GM12878 (cell line): ENCODE data around the gene RBM43. TPM values are rescaled to one million over a fixed set of nuclear protein-coding genes. Genes with fewer than 3 reads are reported as not detected.
"Not testable (repeated sequence)": the region's sequence is repeated elsewhere in the genome, so short reads cannot be mapped to it uniquely, and the experiment has no call there.

Experiments used
- ATAC-seq: fragments of 200-7000 bp; cut with Tn5 transposase; 3 replicates; pipeline ENCODE4 v1.9.1; 2020; ENCODE audit warnings: mild to moderate bottlenecking, moderate library complexity
- BruUV-seq: library from RNA; stranded (reverse); fragments of 400-500 nt; replicated peaks from 2 replicates; lab custom pipeline; 2021; lab: Mats Ljungman, UMichigan
- CTCF ChIA-PET: fragments of 300-600 bp; sonication (Branson Sonifier 250); formaldehyde crosslinking; extraction: SDS; loops from one replicate; lab custom pipeline; 2021; ENCODE audit warnings: inconsistent platforms; lab: Yijun Ruan, JAX
- POLR2A ChIA-PET: fragments of 350-600 bp; formaldehyde crosslinking; extraction: SDS; loops from one replicate; lab custom pipeline; 2021; ENCODE audit warnings: inconsistent platforms; lab: Charles Lee
- RAD21 ChIA-PET: fragments of 300-600 bp; sonication (Branson Sonifier 250); formaldehyde crosslinking; loops from one replicate; lab custom pipeline; 2023; ENCODE audit warnings: antibody characterized with exemption; ENCODE audit not compliant: unreplicated experiment; lab: Charles Lee
- SMC1A ChIA-PET: fragments of 300-600 bp; sonication (Branson Sonifier 250); formaldehyde crosslinking; loops from one replicate; lab custom pipeline; 2023; ENCODE audit not compliant: unreplicated experiment, uncharacterized antibody; lab: Charles Lee
- DNase-seq: peaks from one replicate; pipeline ENCODE4 v3.0.0-alpha.2; 2011; ENCODE audit warnings: low read depth, low spot score
- FAIRE-seq: peaks from 3 replicates; lab custom pipeline; 2011; peaks lifted over from hg19 to GRCh38; lab: Jason Lieb, UNC
- H2AFZ ChIP-seq: 2 replicates; pipeline ENCODE4 v1.6.0; 2011; ENCODE audit warnings: low read depth, low read length, control low read depth; ENCODE audit not compliant: control insufficient read depth
- H3K27ac ChIP-seq: 2 replicates; pipeline ENCODE4 v1.5.1; 2011; ENCODE audit warnings: control low read depth; ENCODE audit not compliant: control insufficient read depth, insufficient read depth
- H3K27me3 ChIP-seq, 2 experiments: replicated peaks in 1 of 2; 2 replicates each; pipeline versions ENCODE4 v1.6.0 to v1.6.1; 2011; ENCODE audit warnings: low read length in 1 of 2; ENCODE audit not compliant: control insufficient read depth in 2 of 2, insufficient read depth in 2 of 2
- H3K36me3 ChIP-seq, 2 experiments: 2 replicates each; pipeline ENCODE4 v1.5.1; 2011; ENCODE audit warnings: low read length in 1 of 2; ENCODE audit not compliant: control insufficient read depth in 2 of 2, insufficient read depth in 2 of 2
- H3K4me1 ChIP-seq: 2 replicates; pipeline ENCODE4 v1.6.1; 2011; ENCODE audit warnings: mild to moderate bottlenecking, low read length, moderate library complexity, mixed read lengths; ENCODE audit not compliant: control insufficient read depth, insufficient read depth
- H3K4me2 ChIP-seq: 2 replicates; pipeline ENCODE4 v1.6.0; 2011; ENCODE audit warnings: control low read depth; ENCODE audit not compliant: control insufficient read depth, insufficient read depth
- H3K4me3 ChIP-seq: fragments of 200-600 bp; sonication (generic); 2 replicates; pipeline ENCODE4 v1.5.1; 2016
- H3K79me2 ChIP-seq: 2 replicates; pipeline ENCODE4 v1.6.0; 2011; ENCODE audit warnings: low read length; ENCODE audit not compliant: control insufficient read depth, insufficient read depth
- H3K9ac ChIP-seq: 2 replicates; pipeline ENCODE4 v1.8.0; 2011; ENCODE audit warnings: low read length, control low read depth, mixed read lengths; ENCODE audit not compliant: control insufficient read depth, insufficient read depth
- H3K9me3 ChIP-seq: replicated peaks from 3 replicates; pipeline ENCODE4 v1.5.1; 2011; ENCODE audit warnings: mild to moderate bottlenecking, low read length; ENCODE audit not compliant: control insufficient read depth, insufficient read depth
- H4K20me1 ChIP-seq: 2 replicates; pipeline ENCODE4 v1.6.0; 2011; ENCODE audit not compliant: control insufficient read depth, insufficient read depth
- BMI1 ChIP-seq: fragments of 450-650 bp; IDR thresholded peaks from 2 replicates; pipeline ENCODE4 v1.6.1; 2016; ENCODE audit warnings: mild to moderate bottlenecking, moderate library complexity, borderline replicate concordance
- CBX3 ChIP-seq: fragments of 200-600 bp; sonication (generic); IDR thresholded peaks from 2 replicates; pipeline ENCODE4 v1.6.1; 2016; ENCODE audit warnings: low read depth, borderline replicate concordance
- FOXM1 ChIP-seq: IDR thresholded peaks from 2 replicates; pipeline ENCODE4 v1.6.1; 2012; ENCODE audit warnings: low read depth, mild to moderate bottlenecking, inconsistent platforms, low read length, moderate library complexity
- IKZF1 ChIP-seq: fragments of 450-650 bp; conservative IDR thresholded peaks from 2 replicates; pipeline ENCODE4 v1.6.1; 2017; ENCODE audit warnings: antibody characterized with exemption, mild to moderate bottlenecking
- RELA ChIP-seq: fragments of 450-650 bp; IDR thresholded peaks from 2 replicates; pipeline ENCODE4 v1.8.0; 2014; ENCODE audit warnings: borderline replicate concordance; ENCODE audit not compliant: partially characterized antibody
- WGBS: methylation state at CpG from one replicate; pipeline ENCODE4 v1.1.6; 2016; ENCODE audit warnings: low lambda C conversion rate; ENCODE audit not compliant: insufficient replicate concordance, insufficient coverage; ENCODE audit errors: missing lambda C conversion rate; 5-methylcytosine and 5-hydroxymethylcytosine counted together
- in situ Hi-C: fragments of 300-500 bp; cut with MboI; formaldehyde crosslinking; loops from 9 replicates; pipeline ENCODE4 v1.14.3; 2018; ENCODE audit warnings: mixed read lengths
- intact Hi-C: fragments of 100-400 bp; cut with micrococcal nuclease; formaldehyde crosslinking; loops from one replicate; pipeline ENCODE4 v1.14.2; 2022; ENCODE audit not compliant: unreplicated experiment
- polyA plus RNA-seq, 11 experiments: library from polyadenylated mRNA; depleted of rRNA in 4 of 11; unstranded in 6 of 11; stranded (reverse) in 5 of 11; fragments of >200 nt; fragmentation: Nextera tagmentation in 4 of 11; fragmentation: Illumina TruSeq in 1 of 11; extraction: Ambion mirVana in 4 of 11; extraction: Trizol in 1 of 11; gene quantifications; 1 replicate in 1 of 11; 2 replicates in 10 of 11; pipeline versions ENCODE4 v1.2.1 to v1.2.3, GENCODE V29; 2011 to 2016; ENCODE audit warnings: inconsistent platforms in 2 of 11, missing spikeins in 2 of 11, low read depth in 1 of 11
- total RNA-seq, 4 experiments: library from RNA; depleted of rRNA in 3 of 4; stranded (reverse); fragments of >200 nt in 3 of 4; fragmentation: Illumina TruSeq in 1 of 4; extraction: Trizol in 1 of 4; gene quantifications; 2 replicates each; pipeline versions ENCODE4 v1.2.1 to v1.2.3, GENCODE V29; 2013 to 2021

Gene RBM43
- total and polyA plus RNA-seq, 10 of the 15 experiments (the other 5 are each of a cell fraction or from before 2014, with no cell fraction given): 0.86 to 5.3 (median 2.6) TPM

- TF ChIP-seq BMI1 (0 out of 2 replicates have a peak, but pooled peaks have one; percentile 26), FOXM1 (no peak; the same call in 1 of the 2 replicates), RELA (peak; percentile 48)
- TF ChIP-seq, all 136 proteins: peak for 45
Measured at GRCh38 chr2:151261231-151261976, at the start of gene RBM43 (continued).

- in situ Hi-C loops, ATAC-seq, CTCF ChIA-PET, H3K4me2 ChIP-seq, SMC1A ChIA-PET, DNase-seq, H3K4me1 ChIP-seq, intact Hi-C loops, H3K36me3 ChIP-seq, H3K4me3 ChIP-seq, FAIRE-seq, BruUV-seq, H3K9me3 ChIP-seq, POLR2A ChIA-PET, H4K20me1 ChIP-seq, H2AFZ ChIP-seq, H3K27ac ChIP-seq, H3K79me2 ChIP-seq, RAD21 ChIA-PET, H3K27me3 ChIP-seq, H3K9ac ChIP-seq: not testable (repeated sequence)
- 84% methylated on average over 6 of the region's 6 CpGs for WGBS
Measured at GRCh38 chr2:151310313-151310712, 48.6 kb upstream of the RBM43 start.

GRCh38 chr2:151306621-151307020 is 45.0 kb upstream of the RBM43 start:
- H3K4me3 ChIP-seq: no peak overlapping the region
- 51% methylated on average over 3 of the region's 3 CpGs for WGBS
- POLR2A ChIA-PET: interaction anchor here (0.6 kb wide), 1 partner anchor 1174 kb away, joined by 3 read pairs; no protein-coding TSS in a partner anchor
- DNase-seq (no peak), ATAC-seq (no peak), FAIRE-seq (no peak)
- in situ Hi-C loops (no loop called here), intact Hi-C loops (no loop called here)
- CTCF ChIA-PET: no interaction called here
- H3K9me3 ChIP-seq: no peaks in the 10 kb centered on the region
- no peaks in the 10 kb centered on the region for H3K27me3 ChIP-seq
- H3K9ac ChIP-seq: no peak overlapping the region
- no peaks in the 10 kb centered on the region for H4K20me1 ChIP-seq
- H3K27ac ChIP-seq: no peak overlapping the region
- SMC1A ChIA-PET: no interaction called here
- RAD21 ChIA-PET: no interaction called here
- TF ChIP-seq CBX3 (no peak), IKZF1 (no peak)
- H3K79me2 ChIP-seq: no peaks in the 10 kb centered on the region
- H3K4me1 ChIP-seq: no peaks in the 10 kb centered on the region
- BruUV-seq: no TSS peak
- no peak overlapping the region for H2AFZ ChIP-seq
- no peak overlapping the region for H3K4me2 ChIP-seq
- no peaks in the 10 kb centered on the region for H3K36me3 ChIP-seq
